Kidney (tissue), 14 donors: ENCODE measurements around the gene TIAM2. TPM values are rescaled to one million over a fixed set of nuclear protein-coding genes. Genes with fewer than 3 reads are reported as not detected.
"Not testable (repeated sequence)": the region's sequence is repeated elsewhere in the genome, so short reads cannot be mapped to it uniquely, and the experiment has no call there.

ENCODE experiments used
- DNase-seq, 5 donors: peaks; one replicate each; pipeline ENCODE4 v3.0.0-alpha.2; 2013 to 2020
- FAIRE-seq: peaks from 2 replicates; lab custom pipeline; 2012; peaks lifted over from hg19 to GRCh38; lab: Jason Lieb, UNC
- H3K27ac ChIP-seq, 2 donors: one replicate each; pipeline ENCODE4 v1.7.0; 2013; ENCODE audit warnings: low read depth in 2 of 2, low read length in 2 of 2, inconsistent platforms in 1 of 2
- H3K27me3 ChIP-seq: one replicate; pipeline ENCODE4 v1.7.1; 2013; ENCODE audit warnings: low read length, inconsistent platforms; ENCODE audit not compliant: control insufficient read depth, insufficient read depth
- H3K36me3 ChIP-seq, 3 donors: one replicate each; pipeline versions ENCODE4 v1.7.0 to v1.7.1; 2013; ENCODE audit warnings: low read length in 3 of 3, control low read depth in 1 of 3, inconsistent platforms in 1 of 3; ENCODE audit not compliant: insufficient read depth in 3 of 3, control insufficient read depth in 2 of 3
- H3K4me1 ChIP-seq, 3 donors: one replicate each; pipeline versions ENCODE4 v1.7.0 to v1.7.1; 2013; ENCODE audit warnings: low read length in 3 of 3, inconsistent platforms in 1 of 3, low read depth in 1 of 3; ENCODE audit not compliant: control insufficient read depth in 2 of 3, insufficient read depth in 2 of 3
- H3K4me3 ChIP-seq, 3 donors: one replicate each; pipeline versions ENCODE4 v1.7.0 to v1.8.1; 2013; ENCODE audit warnings: low read length in 3 of 3, control low read depth in 1 of 3, inconsistent platforms in 1 of 3
- H3K9ac ChIP-seq, 3 donors: one replicate each; pipeline versions ENCODE4 v1.7.0 to v1.7.1; 2013; ENCODE audit warnings: low read length in 3 of 3, control low read depth in 1 of 3, inconsistent platforms in 1 of 3
- H3K9me3 ChIP-seq, 3 donors: one replicate each; pipeline versions ENCODE4 v1.7.0 to v1.7.1; 2013; ENCODE audit warnings: low read length in 3 of 3, control low read depth in 1 of 3, inconsistent platforms in 1 of 3; ENCODE audit not compliant: control insufficient read depth in 2 of 3, insufficient read depth in 1 of 3
- CTCF ChIP-seq: IDR thresholded peaks from 3 replicates; pipeline ENCODE4 v1.5.1; 2012; ENCODE audit warnings: mild to moderate bottlenecking, moderate library complexity, borderline replicate concordance; ENCODE audit not compliant: insufficient read depth; ENCODE audit errors: extremely low read depth
- intact Hi-C: fragments of 100-400 bp; cut with DNase I; formaldehyde crosslinking; loops from one replicate; pipeline ENCODE4 v1.11.1; 2022
- polyA plus RNA-seq: library from polyadenylated mRNA; stranded (reverse); fragments of 350-450 nt; fragmentation: Illumina TruSeq; extraction: RNeasy Lipid Tissue Mini Kit (QIAGEN cat#74804); gene quantifications from one replicate; pipeline ENCODE4 v1.2.3, GENCODE V29; 2014; ENCODE audit warnings: low read depth, low replicate concordance; ENCODE audit not compliant: insufficient read depth
- total RNA-seq: library from RNA; stranded (reverse); fragmentation: NEBNext Ultra II Directional; extraction: Animal tissue kit (Norgen Biotek cat#: 25700); gene quantifications from one replicate; pipeline ENCODE4 v1.2.1, GENCODE V29; 2021
- donor health status: control.
- donor health status: control.
- donor health status: control.
- donor health status: control.
- donor health status: control.
- donor health status: DM: yes; HTN: yes; CAD: no.
- donor health status: Normal renal cell carcinoma (clear cell type).

The TIAM2 gene
- total and polyA plus RNA-seq, 2 donors from 2014 or later, result 6.8 to 7.6 TPM

GRCh38 chr6:155014670-155015300 is 19.7 kb downstream of the TIAM2 start:
- no peak for TF ChIP-seq CTCF
- no peaks in the 10 kb centered on the region for H3K27me3 ChIP-seq
- intact Hi-C loops, result no loop called here
- DNase-seq (no peak), FAIRE-seq (no peak)
- H3K36me3 ChIP-seq, result no peaks in the 10 kb centered on the region
- H3K27ac ChIP-seq, result no peak overlapping the region
- no peaks in the 10 kb centered on the region for H3K9me3 ChIP-seq
- H3K9ac ChIP-seq, result no peak overlapping the region
- no peaks in the 10 kb centered on the region for H3K4me1 ChIP-seq
- no peak overlapping the region for H3K4me3 ChIP-seq

DNA sequence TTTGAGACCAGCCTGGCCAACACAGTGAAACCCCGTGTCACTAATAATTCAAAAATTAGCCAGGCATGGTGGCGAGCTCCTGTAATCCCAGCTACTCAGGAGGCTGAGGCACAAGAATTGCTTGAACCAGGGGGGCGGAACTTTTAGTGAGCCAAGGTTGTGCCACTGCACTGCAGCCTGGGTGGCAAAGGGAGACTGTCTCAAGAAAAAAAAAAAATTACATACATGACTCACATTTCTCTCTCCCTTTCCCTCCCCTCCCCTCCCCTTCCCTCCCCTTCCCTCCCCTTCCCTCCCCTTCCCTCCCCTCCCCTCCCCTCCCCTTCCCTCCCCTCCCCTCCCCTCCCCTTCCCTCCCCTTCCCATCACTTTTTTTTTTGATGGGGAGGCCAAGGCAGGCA is 23.3 kb downstream of the TIAM2 start:
- H3K4me1 ChIP-seq, DNase-seq, H3K4me3 ChIP-seq, H3K9ac ChIP-seq, FAIRE-seq, H3K36me3 ChIP-seq, H3K9me3 ChIP-seq, H3K27ac ChIP-seq, H3K27me3 ChIP-seq, intact Hi-C loops: not testable (repeated sequence)

GRCh38 chr6:155021680-155022079 is 26.6 kb downstream of the TIAM2 start:
- Histone ChIP-seq H3K9ac (no peak overlapping the region), H3K4me3 (no peak overlapping the region), H3K36me3 (no peaks in the 10 kb centered on the region), H3K27ac (no peak overlapping the region), H3K27me3 (no peaks in the 10 kb centered on the region), H3K4me1 (no peaks in the 10 kb centered on the region), H3K9me3 (no peaks in the 10 kb centered on the region)
- intact Hi-C loops, result no loop called here
- DNase-seq, result no peak
- FAIRE-seq, result no peak
- TF ChIP-seq CTCF, result no peak

GRCh38 chr6:155022721-155023120 is 27.6 kb downstream of the TIAM2 start:
- TF ChIP-seq CTCF, result no peak
- DNase-seq (no peak), FAIRE-seq (no peak)
- no peak overlapping the region for H3K27ac ChIP-seq
- no peaks in the 10 kb centered on the region for H3K27me3 ChIP-seq
- H3K9me3 ChIP-seq, result no peaks in the 10 kb centered on the region
- H3K4me3 ChIP-seq, result no peak overlapping the region
- H3K9ac ChIP-seq, result no peak overlapping the region
- H3K4me1 ChIP-seq, result no peaks in the 10 kb centered on the region
- H3K36me3 ChIP-seq, result no peaks in the 10 kb centered on the region
- intact Hi-C loops, result no loop called here
